ENCODE measurements around the gene CAMK2D.

The CAMK2D gene

GRCh38 chr4:113637823-113638561, 123.5 kb downstream of the CAMK2D start:
- no peak for DNase-seq (ENCODE audit: low spot score)

GRCh38 chr4:113637363-113637762, 124.2 kb downstream of the CAMK2D start:
- no peak for DNase-seq (ENCODE audit: low spot score)

- no peak for DNase-seq (ENCODE audit: low spot score)
These were observed 124.7 kb downstream of the CAMK2D start for GRCh38 chr4:113636877-113637276.

GRCh38 chr4:113636438-113636818, 125.1 kb downstream of the CAMK2D start:
- DNase-seq (ENCODE audit: low spot score) = no peak

DNA sequence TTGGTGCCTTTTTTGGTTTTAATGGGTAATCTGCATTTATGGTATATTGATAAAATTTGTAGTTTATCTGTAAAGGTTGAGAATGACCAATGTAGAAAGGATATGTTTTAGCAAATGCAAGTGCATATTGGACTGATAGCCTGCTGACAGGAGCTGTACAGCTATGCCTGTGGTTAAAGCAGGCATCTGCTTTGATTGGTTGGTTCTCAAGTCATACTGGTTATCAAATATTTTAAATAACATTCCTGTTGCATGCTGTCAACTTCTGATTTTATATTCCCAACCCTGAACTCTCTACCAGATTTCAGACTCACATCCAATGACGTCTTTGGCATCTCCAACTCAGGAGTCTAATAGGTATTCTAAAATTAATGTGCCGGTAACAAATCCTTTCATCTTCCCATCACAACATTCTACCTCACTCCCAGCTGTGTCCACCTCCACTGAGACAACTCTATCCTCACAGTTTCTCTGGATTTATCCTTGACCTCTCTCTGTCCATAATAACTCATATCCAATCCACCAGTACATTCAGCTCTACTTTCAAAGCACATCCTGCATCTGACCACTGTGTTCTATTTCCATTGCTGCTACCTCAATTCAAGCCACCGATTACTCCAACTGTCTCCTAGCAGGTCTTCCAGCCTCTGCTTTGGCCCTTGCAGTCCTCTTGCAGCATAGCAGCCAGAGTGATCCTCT, 125.7 kb downstream of the CAMK2D start:
- DNase-seq (ENCODE audit: low spot score) = no peak

- DNase-seq (ENCODE audit: low spot score) = no peak
These were observed 127.2 kb downstream of the CAMK2D start for GRCh38 chr4:113634081-113634969.

- DNase-seq (ENCODE audit: low spot score) = no peak
These were observed 128.1 kb downstream of the CAMK2D start for GRCh38 chr4:113633467-113633866.

GRCh38 chr4:113628711-113629110, 132.8 kb downstream of the CAMK2D start:
- no peak for DNase-seq (ENCODE audit: low spot score)

GRCh38 chr4:113627321-113627720, 134.2 kb downstream of the CAMK2D start:
- no peak for DNase-seq (ENCODE audit: low spot score)

- no peak for DNase-seq (ENCODE audit: low spot score)
These were observed 135.6 kb downstream of the CAMK2D start for GRCh38 chr4:113625902-113626301.

GRCh38 chr4:113623274-113623894, 138.2 kb downstream of the CAMK2D start:
- DNase-seq (ENCODE audit: low spot score) = no peak

DNA sequence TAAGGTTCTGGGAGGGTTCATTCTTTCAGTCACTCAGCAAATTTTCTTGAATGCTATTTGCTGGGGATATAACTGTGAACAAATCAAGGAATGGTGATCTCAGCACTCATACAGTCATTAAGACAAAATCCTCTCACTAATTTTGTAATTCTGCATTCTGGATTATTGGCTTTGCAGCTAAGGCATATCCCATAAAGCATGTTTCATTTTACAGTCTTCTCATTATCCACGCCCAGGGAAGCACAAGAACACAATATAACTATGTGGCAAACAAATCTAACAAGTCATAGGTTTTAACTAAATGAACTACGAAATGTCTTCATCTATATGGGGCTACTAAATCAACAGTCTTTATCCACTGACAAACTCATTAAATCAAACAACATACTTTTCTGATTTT, 139.9 kb downstream of the CAMK2D start:
- DNase-seq (ENCODE audit: low spot score) = no peak

- no peak for DNase-seq (ENCODE audit: low spot score)
These were observed 141.5 kb downstream of the CAMK2D start for GRCh38 chr4:113620032-113620431.

- DNase-seq (ENCODE audit: low spot score) = no peak
These were observed 142.0 kb downstream of the CAMK2D start for GRCh38 chr4:113619526-113619925.

DNA sequence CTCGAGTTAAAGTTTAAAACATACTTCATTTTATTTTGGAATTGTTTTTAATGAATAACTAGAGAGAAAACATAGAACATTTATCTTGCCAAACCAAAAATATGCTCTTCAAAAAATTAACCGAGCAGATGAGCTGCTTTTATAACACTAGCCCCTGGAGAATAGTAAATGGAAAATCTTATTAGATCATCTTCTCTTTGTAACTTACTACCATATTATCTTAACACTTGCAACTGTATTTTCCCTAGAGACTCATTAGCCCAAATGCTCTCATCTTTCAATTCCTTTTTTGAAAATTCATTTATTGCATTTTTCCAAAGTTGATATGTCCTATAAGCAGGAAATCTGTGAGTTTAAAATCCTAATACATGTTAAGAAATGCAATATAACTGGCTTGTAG, 143.3 kb downstream of the CAMK2D start:
- DNase-seq (ENCODE audit: low spot score) = no peak

DNA sequence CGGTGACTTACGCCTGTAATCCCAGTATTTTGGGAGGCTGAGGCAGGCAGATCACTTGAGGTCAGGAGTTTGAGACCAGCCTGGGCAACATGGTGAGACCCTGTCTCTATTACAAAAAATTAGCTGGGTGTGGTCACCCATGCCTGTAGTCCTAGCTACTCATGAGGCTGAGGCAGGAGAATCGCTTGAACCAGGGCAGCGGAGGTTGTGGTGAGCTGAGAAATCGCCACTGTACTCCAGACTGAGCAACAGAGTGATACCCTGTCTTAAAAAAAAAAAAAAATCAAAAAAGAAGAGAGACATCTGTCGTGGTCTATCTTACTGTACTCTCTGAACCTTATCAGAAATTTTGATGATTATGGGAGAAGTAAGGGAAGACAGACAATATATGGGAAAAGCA, 144.3 kb downstream of the CAMK2D start:
- no peak for DNase-seq (ENCODE audit: low spot score)

DNA sequence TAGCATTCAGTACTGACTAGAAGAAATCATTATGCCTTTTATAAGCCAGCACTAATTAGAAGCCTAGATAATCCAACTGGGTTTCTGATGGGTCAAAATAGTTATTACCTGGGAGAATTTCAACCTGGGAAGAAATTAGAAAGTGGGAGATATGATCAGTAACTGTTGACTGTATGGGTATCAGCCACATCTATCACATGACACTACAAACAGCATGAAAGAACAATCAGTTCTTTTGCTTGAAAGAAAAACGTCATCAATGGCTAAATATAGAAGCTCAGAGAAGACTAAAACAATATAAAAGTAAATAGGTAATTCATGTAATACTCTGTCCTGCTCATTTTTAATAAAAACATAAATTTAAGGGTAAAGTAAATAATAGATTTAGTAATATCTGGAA, 145.1 kb downstream of the CAMK2D start:
- no peak for DNase-seq (ENCODE audit: low spot score)

- DNase-seq (ENCODE audit: low spot score) = no peak
These were observed 147.1 kb downstream of the CAMK2D start for GRCh38 chr4:113614414-113614813.

GRCh38 chr4:113613503-113613902, 148.0 kb downstream of the CAMK2D start:
- DNase-seq (ENCODE audit: low spot score) = no peak

GRCh38 chr4:113610537-113610936, 151.0 kb downstream of the CAMK2D start:
- no peak for DNase-seq (ENCODE audit: low spot score)

DNA sequence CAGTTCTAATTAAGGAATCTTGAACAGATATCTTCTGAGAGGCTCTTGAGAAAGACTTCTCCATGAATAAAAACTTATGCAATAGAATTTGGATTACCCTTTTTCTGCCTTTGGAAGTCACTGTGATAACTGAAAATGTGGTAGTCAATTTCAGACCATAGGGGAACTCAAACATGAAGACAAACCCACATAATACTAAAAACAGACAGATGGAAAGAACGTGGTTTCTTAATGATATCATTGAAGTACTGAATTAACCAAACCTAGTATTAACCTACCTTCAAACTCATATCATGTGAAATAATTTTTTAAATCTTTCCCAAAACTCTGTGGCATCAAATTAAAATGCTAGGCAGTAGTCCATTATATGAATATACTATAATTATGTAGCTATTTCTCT, 153.5 kb downstream of the CAMK2D start:
- no peak for DNase-seq (ENCODE audit: low spot score)

- no peak for DNase-seq (ENCODE audit: low spot score)
These were observed 154.3 kb downstream of the CAMK2D start for GRCh38 chr4:113607147-113607720.
